Fibroblast of the aortic adventitia (primary cell): ENCODE measurements around the gene CT55. TPM values are rescaled to one million over a fixed set of nuclear protein-coding genes. Genes with fewer than 3 reads are reported as not detected.
"Not testable (repeated sequence)": the region's sequence is repeated elsewhere in the genome, so short reads cannot be mapped to it uniquely, and the experiment has no call there.

Experiments
- DNase-seq: peaks from one replicate; pipeline ENCODE4 v3.0.0-alpha.2; 2010; ENCODE audit warnings: low read depth
- H3K4me3 ChIP-seq: 2 replicates; pipeline ENCODE4 v1.5.1; 2011; ENCODE audit warnings: low read depth, mild to moderate bottlenecking, control low read depth, low read length, moderate library complexity
- CTCF ChIP-seq: IDR thresholded peaks from 2 replicates; pipeline ENCODE4 v1.5.1; 2011; ENCODE audit warnings: mild to moderate bottlenecking, low read length, control low read depth, inconsistent platforms; ENCODE audit not compliant: insufficient read depth
- total RNA-seq: library from RNA; depleted of rRNA; stranded (reverse); fragments of >200 nt; gene quantifications from 2 replicates; pipeline ENCODE4 v1.2.3, GENCODE V29; 2012; ENCODE audit warnings: low replicate concordance

Gene CT55
- total RNA-seq, 1 donor = not detected

GRCh38 chrX:135191838-135192237, 20.6 kb upstream of the CT55 start:
- H3K4me3 ChIP-seq = no peak overlapping the region
- no peak for TF ChIP-seq CTCF
- DNase-seq = no peak

GRCh38 chrX:135185795-135186443, 14.7 kb upstream of the CT55 start:
- DNase-seq = peak; percentile 64
- no peak overlapping the region for H3K4me3 ChIP-seq
- peak; percentile 60 for TF ChIP-seq CTCF

GRCh38 chrX:135178636-135179035, 7.4 kb upstream of the CT55 start:
- H3K4me3 ChIP-seq = no peak overlapping the region
- no peak for DNase-seq
- no peak for TF ChIP-seq CTCF

- no peak for TF ChIP-seq CTCF
- no peak for DNase-seq
Observed at GRCh38 chrX:135170468-135170867, 730 bp downstream of the CT55 start.

GRCh38 chrX:135169534-135169933, 1.7 kb downstream of the CT55 start:
- DNase-seq, H3K4me3 ChIP-seq: not testable (repeated sequence)

More at GRCh38 chrX:135170468-135170867, 730 bp downstream of the CT55 start:
- H3K4me3 ChIP-seq = no peak overlapping the region

- H3K4me3 ChIP-seq = no peak overlapping the region
- no peak for DNase-seq
- no peak for TF ChIP-seq CTCF
Observed at GRCh38 chrX:135168486-135168885, 2.7 kb downstream of the CT55 start.

GRCh38 chrX:135154688-135155087, 16.5 kb downstream of the CT55 start:
- not testable (repeated sequence) for H3K4me3 ChIP-seq, DNase-seq

- not testable (repeated sequence) for DNase-seq, H3K4me3 ChIP-seq
Observed at GRCh38 chrX:135126145-135126544, 45.1 kb downstream of the CT55 start.

GRCh38 chrX:135120056-135120576, 51.1 kb downstream of the CT55 start, which contains the start of gene ETDB:
TSS of gene ETDB (minus strand) at chrX:135120526. CDS start at chrX:135119261, 1,265 bp downstream.
- DNase-seq, H3K4me3 ChIP-seq: not testable (repeated sequence)

- DNase-seq, H3K4me3 ChIP-seq: not testable (repeated sequence)
Observed at GRCh38 chrX:135116064-135116463, 55.1 kb downstream of the CT55 start.
